HG02642 (cell line): Measurements from ENCODE around the gene INPP5K.
"Not testable (repeated sequence)": the region's sequence is repeated elsewhere in the genome, so short reads cannot be mapped to it uniquely, and the experiment has no call there.

ENCODE experiments used
- ATAC-seq: cut with Tn5 transposase; IDR thresholded peaks from one replicate; pipeline ENCODE4 v1.9.1; 2021; ENCODE audit warnings: mild to moderate bottlenecking; ENCODE audit not compliant: unreplicated experiment, poor library complexity

INPP5K gene

GRCh38 chr17:1516388-1517161, at the start of gene INPP5K:
Gene INPP5K, minus strand, starts transcription at chr17:1516612. Its CDS starts 113 bp downstream, at chr17:1516499.
- ATAC-seq, result peak; percentile 89

- ATAC-seq, result no peak
Measured at GRCh38 chr17:1565877-1566276, 49.5 kb upstream of the INPP5K start.

GRCh38 chr17:1563786-1564613, 47.6 kb upstream of the INPP5K start:
- ATAC-seq, result no peak

GRCh38 chr17:1563471-1563785, 47.0 kb upstream of the INPP5K start:
- ATAC-seq, result not testable (repeated sequence)

GRCh38 chr17:1562176-1562643, 45.8 kb upstream of the INPP5K start:
- peak; percentile 40 for ATAC-seq

- ATAC-seq, result peak; percentile 22
Measured at GRCh38 chr17:1561420-1562175, 45.2 kb upstream of the INPP5K start.

GRCh38 chr17:1560858-1561355, 44.5 kb upstream of the INPP5K start:
- no peak for ATAC-seq

- ATAC-seq, result no peak
Measured at GRCh38 chr17:1560101-1560857, 43.9 kb upstream of the INPP5K start.

- ATAC-seq, result no peak
Measured at GRCh38 chr17:1559047-1560043, 42.9 kb upstream of the INPP5K start.

GRCh38 chr17:1558401-1558800, 42.0 kb upstream of the INPP5K start:
- ATAC-seq, result no peak

GRCh38 chr17:1557355-1558095, 41.1 kb upstream of the INPP5K start:
- no peak for ATAC-seq

GRCh38 chr17:1555651-1556471, 39.4 kb upstream of the INPP5K start:
- no peak for ATAC-seq

GRCh38 chr17:1554751-1555540, 38.5 kb upstream of the INPP5K start:
- ATAC-seq, result no peak

GRCh38 chr17:1553354-1554266, 37.2 kb upstream of the INPP5K start:
- no peak for ATAC-seq

- no peak for ATAC-seq
Measured at GRCh38 chr17:1552932-1553331, 36.5 kb upstream of the INPP5K start.
